ENCODE data around the gene SV2B.
A peak's percentile ranks its signal among the peaks of the same experiment; 100 is the strongest.

SV2B gene

GRCh38 chr15:91192285-91192684 lies 92.2 kb downstream of the SV2B start:
- no peak for DNase-seq (ENCODE audit: low read depth, low spot score)

GRCh38 chr15:91192690-91193377 lies 92.8 kb downstream of the SV2B start:
- DNase-seq (ENCODE audit: low read depth, low spot score), result no peak

- DNase-seq (ENCODE audit: low read depth, low spot score), result no peak
These were observed 93.3 kb downstream of the SV2B start for GRCh38 chr15:91193378-91193720.

GRCh38 chr15:91196127-91196526 lies 96.1 kb downstream of the SV2B start:
- no peak for DNase-seq (ENCODE audit: low read depth, low spot score)

- DNase-seq (ENCODE audit: low read depth, low spot score), result no peak
These were observed 96.7 kb downstream of the SV2B start for GRCh38 chr15:91196768-91197167.

- DNase-seq (ENCODE audit: low read depth, low spot score), result no peak
These were observed 99.5 kb downstream of the SV2B start for GRCh38 chr15:91199511-91199910.

- DNase-seq (ENCODE audit: low read depth, low spot score), result no peak
These were observed 100.2 kb downstream of the SV2B start for GRCh38 chr15:91200101-91200754.

GRCh38 chr15:91202510-91203102 lies 102.5 kb downstream of the SV2B start:
- DNase-seq (ENCODE audit: low read depth, low spot score), result no peak

- no peak for DNase-seq (ENCODE audit: low read depth, low spot score)
These were observed 103.7 kb downstream of the SV2B start for GRCh38 chr15:91203619-91204203.

- DNase-seq (ENCODE audit: low read depth, low spot score), result no peak
These were observed 108.3 kb downstream of the SV2B start for GRCh38 chr15:91208371-91208770.

GRCh38 chr15:91209318-91209717 lies 109.3 kb downstream of the SV2B start:
- no peak for DNase-seq (ENCODE audit: low read depth, low spot score)

- DNase-seq (ENCODE audit: low read depth, low spot score), result no peak
These were observed 109.7 kb downstream of the SV2B start for GRCh38 chr15:91209726-91210125.

GRCh38 chr15:91214675-91215590 lies 114.9 kb downstream of the SV2B start:
- no peak for DNase-seq (ENCODE audit: low read depth, low spot score)

- DNase-seq (ENCODE audit: low read depth, low spot score), result no peak
These were observed 115.9 kb downstream of the SV2B start for GRCh38 chr15:91216000-91216399.

GRCh38 chr15:91219206-91219605 lies 119.1 kb downstream of the SV2B start:
- DNase-seq (ENCODE audit: low read depth, low spot score), result no peak

GRCh38 chr15:91222052-91222451 lies 122.0 kb downstream of the SV2B start:
- no peak for DNase-seq (ENCODE audit: low read depth, low spot score)

- no peak for DNase-seq (ENCODE audit: low read depth, low spot score)
These were observed 123.8 kb downstream of the SV2B start for GRCh38 chr15:91223863-91224262.

- peak; percentile 23 for DNase-seq (ENCODE audit: low read depth, low spot score)
These were observed 124.8 kb downstream of the SV2B start for GRCh38 chr15:91224755-91225380.

GRCh38 chr15:91225741-91226140 lies 125.7 kb downstream of the SV2B start:
- no peak for DNase-seq (ENCODE audit: low read depth, low spot score)

- no peak for DNase-seq (ENCODE audit: low read depth, low spot score)
These were observed 127.1 kb downstream of the SV2B start for GRCh38 chr15:91227117-91227516.

- DNase-seq (ENCODE audit: low read depth, low spot score), result no peak
These were observed 127.7 kb downstream of the SV2B start for GRCh38 chr15:91227766-91228165.

Data from iPS DF 19.7 (cell line).